GM20000 (cell line): ENCODE measurements around the gene POLR3C.
"Not testable (repeated sequence)": the region's sequence is repeated elsewhere in the genome, so short reads cannot be mapped to it uniquely, and the experiment has no call there.

Source experiments
- DNase-seq: peaks from one replicate; pipeline ENCODE4 v3.0.0; 2012; ENCODE audit warnings: low spot score
- TF ChIP-seq, protein P1 (sequence below): IDR thresholded peaks from 2 replicates; pipeline ENCODE4 v1.5.1; 2012; ENCODE audit warnings: mild to moderate bottlenecking, control low read depth; ENCODE audit errors: extremely low read depth, missing control alignments

Gene POLR3C

DNA sequence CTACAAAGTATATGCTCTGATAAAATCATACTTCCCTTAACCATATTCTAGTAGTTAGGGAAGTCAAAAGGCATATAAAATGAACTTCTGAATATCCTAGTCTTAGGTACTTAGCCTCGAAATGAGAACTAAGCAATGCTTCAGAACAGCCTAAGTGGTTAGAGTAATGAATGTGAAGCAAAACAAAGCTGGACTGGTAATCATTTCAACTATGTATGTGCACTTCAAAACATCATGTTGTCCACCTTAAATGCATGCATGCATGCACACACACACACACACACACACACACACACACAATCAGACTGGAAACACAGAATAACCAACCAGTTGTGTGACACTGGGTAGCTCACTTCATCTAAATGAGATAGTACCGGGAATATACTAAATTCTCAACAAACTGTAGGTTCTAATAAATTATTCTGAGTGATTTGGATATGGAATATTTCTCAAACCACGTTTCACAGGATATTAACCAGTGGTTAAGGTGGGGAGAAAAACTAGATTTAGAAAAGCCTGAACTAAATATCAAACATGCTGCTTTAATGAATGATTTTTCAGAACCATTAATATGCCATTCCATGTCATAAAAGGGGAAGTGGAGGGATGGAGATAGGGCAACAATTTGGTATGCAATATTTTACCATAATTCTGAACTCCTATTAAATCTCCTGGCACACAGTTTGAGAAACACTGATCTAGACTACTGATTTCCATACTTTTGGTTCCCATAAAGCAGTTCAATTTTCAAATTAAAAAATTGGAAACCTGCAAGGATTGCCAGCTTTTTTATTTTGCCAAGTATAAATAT, 19.6 kb upstream of the POLR3C start:
- TF ChIP-seq, protein P1, sequence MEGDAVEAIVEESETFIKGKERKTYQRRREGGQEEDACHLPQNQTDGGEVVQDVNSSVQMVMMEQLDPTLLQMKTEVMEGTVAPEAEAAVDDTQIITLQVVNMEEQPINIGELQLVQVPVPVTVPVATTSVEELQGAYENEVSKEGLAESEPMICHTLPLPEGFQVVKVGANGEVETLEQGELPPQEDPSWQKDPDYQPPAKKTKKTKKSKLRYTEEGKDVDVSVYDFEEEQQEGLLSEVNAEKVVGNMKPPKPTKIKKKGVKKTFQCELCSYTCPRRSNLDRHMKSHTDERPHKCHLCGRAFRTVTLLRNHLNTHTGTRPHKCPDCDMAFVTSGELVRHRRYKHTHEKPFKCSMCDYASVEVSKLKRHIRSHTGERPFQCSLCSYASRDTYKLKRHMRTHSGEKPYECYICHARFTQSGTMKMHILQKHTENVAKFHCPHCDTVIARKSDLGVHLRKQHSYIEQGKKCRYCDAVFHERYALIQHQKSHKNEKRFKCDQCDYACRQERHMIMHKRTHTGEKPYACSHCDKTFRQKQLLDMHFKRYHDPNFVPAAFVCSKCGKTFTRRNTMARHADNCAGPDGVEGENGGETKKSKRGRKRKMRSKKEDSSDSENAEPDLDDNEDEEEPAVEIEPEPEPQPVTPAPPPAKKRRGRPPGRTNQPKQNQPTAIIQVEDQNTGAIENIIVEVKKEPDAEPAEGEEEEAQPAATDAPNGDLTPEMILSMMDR = no peak
- DNase-seq = no peak

DNA sequence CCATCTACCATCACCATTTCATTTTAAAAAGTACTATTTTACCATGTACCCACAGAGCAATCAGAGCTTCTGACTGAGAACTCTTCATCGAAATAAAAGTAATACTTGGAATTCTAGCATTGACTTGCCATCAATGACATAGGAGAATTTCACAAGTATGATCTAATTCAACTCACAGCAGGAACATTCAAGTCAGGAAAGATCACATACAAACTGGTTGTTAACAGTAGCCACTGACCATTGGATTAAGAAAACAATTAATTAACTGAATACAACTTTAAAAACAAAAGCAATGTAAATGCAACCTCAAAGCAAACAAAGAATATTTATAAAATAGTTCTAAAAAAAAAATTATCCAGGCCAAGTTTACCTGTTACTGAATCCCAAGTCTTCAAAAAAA, 18.9 kb upstream of the POLR3C start:
- DNase-seq = no peak

DNA sequence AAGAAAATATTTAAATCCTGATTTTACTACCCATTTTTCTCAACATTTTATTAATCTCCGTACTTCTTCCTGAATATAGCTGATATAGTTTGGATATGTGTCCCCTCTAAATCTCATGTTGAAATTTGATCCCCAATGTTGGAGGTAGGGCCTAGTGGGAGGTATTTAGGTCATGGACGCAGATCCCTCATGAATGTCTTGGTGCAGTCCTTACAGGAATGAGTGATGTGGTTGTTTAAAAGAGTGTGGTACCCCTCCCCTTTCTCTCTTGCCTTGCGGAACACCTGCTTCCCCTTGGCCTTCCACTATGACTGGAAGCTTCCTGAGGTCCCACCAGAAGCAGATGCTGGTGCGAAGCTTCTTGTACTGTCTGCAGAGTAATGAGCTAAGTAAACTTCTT, 17.6 kb upstream of the POLR3C start:
- DNase-seq = no peak

More for the DNA sequence above, 18.9 kb upstream of the POLR3C start:
- TF ChIP-seq, protein P1 = no peak

DNA sequence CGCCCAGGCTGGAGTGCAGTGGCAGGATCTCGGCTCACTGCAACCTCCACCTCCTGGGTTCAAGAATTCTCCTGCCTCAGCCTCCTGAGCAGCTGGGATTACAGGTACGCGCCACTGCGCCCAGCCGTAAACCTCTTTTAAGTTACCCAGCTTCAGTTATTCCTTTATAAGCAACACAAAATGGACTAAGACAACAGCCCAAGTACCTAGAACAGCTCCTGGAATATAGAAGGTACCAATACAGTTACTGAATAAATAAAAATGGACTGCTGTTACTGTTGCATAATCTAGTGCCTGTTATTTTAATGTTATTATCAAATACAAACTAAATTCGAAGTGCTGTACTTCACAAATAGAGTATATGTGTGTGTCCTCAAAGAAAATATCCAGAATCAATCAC, 17.2 kb upstream of the POLR3C start:
- TF ChIP-seq, protein P1 = no peak
- DNase-seq = no peak

More for the DNA sequence above, 17.6 kb upstream of the POLR3C start:
- TF ChIP-seq, protein P1 = no peak

DNA sequence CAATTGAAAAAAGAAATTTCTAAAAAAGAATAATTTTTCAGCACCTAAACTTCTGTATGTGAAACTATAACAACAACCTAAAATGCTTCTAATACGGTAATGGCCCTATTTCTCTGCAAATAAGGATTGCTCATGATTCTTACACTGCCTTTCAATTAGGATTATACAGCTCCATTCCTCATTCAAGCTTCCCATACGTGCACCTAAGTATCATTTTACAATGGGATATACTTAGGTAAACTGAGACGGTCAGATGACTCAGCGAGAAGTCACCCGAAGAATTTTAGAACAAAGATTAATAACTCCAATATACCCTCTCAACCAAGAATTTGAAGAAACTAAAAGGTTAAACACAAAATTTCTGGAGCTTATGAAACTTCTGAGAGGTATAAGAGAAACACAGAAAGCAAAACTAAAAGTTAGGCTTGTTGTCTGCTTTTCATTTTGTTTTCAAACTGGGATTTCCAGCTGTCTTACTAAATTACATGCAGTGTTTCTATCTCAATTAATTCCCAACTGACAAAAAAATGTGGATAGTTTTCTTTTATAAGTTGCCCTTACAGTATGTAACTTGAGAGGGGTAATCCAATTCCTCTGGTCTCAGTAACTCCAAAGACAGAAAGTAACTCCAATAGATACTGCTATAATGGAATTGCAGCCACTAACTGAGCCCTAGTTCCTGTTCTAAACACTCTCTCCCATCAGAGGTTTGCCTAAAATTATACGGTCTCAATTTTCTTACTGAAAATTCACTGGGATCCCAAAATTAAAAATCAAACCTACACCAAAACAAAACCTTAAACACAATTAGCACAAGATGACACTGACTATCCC, 10.8 kb upstream of the POLR3C start:
- DNase-seq = not testable (repeated sequence)

DNA sequence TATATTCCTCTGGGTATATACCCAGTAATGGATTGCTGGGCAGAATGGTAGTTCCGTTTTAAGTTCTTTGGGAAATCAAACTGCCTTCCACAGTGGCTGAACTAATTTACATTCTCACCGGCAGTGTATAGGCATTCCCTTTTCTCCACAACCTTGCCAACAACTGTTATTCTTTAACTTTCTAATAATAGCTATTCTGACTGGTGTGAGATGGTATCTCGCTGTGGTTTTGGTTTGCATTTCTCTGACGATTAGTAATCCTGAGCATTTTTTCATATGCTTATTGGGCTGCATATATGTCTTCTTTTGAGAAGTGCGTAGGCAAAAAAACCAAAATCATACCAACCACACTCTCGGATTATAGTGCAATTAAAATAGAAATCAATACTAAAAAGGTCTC, 5.9 kb upstream of the POLR3C start:
- DNase-seq = not testable (repeated sequence)

DNA sequence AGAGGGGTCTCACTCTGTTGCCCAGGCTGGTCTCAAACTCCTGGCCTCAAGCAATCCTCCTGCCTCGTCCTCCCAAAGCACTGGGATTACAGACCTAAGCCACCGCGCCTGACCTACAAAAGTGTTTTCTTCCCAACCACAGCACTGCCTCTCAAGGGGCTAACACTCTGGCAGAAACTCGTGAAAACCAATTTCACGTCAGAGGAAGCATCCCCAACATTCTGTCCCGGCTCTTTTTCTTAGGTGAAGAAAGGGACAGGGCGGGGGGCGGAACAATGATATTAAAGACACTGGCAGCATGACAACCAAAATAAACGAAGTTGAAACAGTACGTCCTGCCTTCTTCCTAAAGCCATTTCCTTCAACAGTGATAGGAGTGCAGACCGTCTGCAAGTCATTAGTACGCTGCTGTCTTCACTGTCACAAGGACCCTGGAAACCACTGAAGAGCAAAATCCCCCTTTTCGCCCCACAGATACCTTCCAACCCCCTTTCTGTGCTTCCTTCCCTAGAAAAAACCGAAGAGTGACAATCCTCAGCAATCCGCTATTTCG, 1.1 kb upstream of the POLR3C start:
- not testable (repeated sequence) for DNase-seq

DNA sequence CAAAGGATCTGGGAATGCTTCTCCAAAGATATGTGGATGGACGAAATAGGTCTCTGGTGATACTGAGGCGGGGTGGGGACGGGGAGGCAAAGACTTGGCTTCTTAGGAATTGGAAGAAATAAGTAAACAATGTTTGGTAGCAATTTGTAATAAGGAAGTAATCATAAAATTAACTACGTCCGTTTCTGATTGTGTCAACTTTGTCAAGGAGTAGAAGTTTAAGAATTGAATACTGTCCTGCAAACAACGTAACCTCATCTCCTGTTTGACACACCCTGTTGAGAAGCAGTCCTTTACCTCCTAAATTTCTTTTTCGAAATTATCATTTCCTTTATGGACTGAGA, 471 bp downstream of the POLR3C start:
- DNase-seq = no peak
- TF ChIP-seq, protein P1 = no peak
